Activated CD4-positive, CD25-positive, alpha-beta regulatory T cell treated with anti-CD3 and anti-CD28 coated beads, Interleukin-2, amount 50 U/mL, for 72 hours (primary cell): ENCODE results near the gene FAM193A.
"Not testable (repeated sequence)": the region's sequence is repeated elsewhere in the genome, so short reads cannot be mapped to it uniquely, and the experiment has no call there.

ENCODE experiments used
- DNase-seq: peaks from one replicate; pipeline ENCODE4 v3.0.0; 2021

The FAM193A gene

GRCh38 chr4:2756691-2757350, 220.4 kb downstream of the FAM193A start:
- no peak for DNase-seq

GRCh38 chr4:2757426-2757825, 221.0 kb downstream of the FAM193A start:
- DNase-seq, result no peak

DNA sequence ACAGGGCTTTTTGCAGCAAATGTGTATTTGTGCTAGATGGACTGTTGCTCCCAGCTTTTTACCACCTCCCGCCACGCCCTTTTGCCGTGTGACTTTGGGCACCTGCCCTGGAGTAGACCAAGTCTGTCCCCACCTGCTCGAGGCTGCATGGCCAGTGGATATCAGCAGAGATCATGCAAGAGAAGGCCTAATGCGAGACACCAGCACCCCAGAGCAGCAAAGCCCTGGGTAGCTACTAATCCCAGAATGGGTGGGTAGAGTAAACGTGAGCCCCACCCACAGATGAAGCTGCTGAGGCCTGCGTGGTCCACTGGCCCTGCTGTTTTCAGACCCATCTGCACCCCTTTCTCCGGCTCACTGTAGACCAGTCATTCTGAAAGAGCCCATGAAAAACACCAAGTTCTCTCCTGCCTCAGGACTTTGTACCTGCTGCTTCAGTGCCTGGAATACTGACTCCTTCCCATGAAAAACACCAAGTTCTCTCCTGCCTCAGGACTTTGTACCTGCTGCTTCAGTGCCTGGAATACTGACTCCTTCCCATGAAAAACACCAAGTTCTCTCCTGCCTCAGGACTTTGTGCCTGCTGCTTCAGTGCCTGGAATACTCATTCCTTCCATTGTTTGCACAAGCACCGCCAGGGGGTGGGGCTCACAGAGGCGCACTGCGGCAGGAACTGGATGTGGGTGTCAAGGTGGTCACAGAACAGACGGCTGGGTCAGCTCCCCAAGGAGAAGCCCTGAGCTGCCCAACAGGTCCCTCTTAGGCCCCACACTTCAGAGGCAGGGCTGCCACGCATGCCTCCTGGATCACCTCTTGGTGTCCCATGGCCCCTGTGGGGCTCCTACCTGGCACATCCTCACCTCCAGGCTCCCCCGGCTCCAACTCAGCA, 224.8 kb downstream of the FAM193A start:
- no peak for DNase-seq

DNA sequence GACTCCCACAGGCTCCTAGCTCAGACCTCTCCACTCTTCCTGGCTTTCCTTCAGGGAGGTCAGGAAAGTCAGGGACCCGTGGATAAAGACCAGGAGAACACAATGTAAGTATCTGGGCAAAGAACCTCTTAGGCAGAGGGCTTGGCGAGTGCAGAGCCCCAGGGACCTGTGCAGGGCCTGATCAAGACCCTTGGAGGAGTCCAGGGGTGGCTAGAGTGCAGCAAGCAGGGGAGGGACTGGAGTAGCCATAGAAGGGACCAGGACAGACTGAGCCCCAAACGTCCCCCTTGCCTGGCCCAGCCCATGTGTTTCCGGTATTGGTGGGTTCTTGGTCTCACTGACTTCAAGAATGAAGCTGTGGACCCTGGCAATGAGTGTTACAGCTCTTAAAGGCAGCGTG, 225.6 kb downstream of the FAM193A start:
- no peak for DNase-seq

DNA sequence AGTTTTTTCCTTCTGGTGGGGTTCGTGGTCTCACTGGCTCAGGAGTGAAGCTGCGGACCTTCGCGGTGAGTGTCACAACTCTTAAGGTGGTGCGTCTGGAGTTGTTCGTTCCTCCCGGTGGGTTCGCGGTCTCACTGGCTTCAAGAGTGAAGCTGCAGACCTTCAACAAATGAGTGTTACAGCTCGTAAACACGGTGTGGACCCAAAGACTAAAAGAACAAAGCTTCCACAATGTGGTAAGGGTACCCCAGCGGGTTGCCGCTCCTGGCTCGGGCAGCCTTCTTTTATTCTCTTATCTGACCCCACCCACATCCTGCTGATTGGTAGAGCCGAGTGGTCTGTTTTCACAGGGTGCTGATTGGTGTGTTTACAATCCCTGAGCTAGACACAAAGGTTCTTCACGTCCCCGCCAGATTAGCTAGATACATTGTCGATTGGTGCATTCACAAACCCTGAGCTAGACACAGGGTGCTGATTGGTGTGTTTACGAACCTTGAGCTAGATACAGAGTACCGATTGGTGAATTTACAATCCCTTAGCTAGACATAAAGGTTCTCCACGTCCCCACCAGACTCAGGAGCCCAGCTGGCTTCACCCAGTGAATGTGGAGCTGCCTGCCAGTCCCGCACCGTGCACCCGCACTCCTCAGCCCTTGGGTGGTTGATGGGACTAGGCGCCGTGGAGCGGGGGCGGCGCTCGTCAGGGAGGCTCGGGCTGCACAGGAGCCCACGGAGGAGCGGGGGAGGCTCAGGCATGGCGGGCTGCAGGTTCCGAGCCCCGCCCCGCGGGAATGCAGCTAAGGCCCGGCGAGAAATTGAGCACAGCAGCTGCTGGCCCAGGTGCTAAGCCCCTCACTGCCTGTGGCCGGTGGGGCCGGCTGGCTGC, 226.3 kb downstream of the FAM193A start:
- not testable (repeated sequence) for DNase-seq

DNA sequence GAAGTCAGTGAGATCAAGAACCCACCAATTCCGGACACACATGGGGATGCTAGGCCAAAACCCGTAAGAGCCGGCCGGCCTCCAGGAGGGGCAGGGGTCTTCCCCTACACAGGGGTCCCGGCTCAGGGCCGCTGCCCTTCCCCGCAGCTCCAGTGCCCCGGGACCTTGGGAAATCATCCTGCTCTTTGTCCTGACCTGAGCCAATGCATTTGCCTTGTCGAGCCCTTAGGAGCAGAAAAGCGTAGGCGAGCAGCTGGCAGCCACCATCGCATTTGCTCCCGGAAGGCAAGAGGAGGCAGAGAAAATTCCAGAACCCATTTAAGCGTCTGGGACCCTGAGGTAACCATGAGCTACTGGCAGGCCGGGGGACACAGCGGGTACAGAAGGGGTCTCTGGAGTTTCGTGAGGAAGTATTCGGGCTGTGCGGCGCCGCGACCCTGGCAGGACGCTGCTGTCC, 227.1 kb downstream of the FAM193A start:
- no peak for DNase-seq

DNA sequence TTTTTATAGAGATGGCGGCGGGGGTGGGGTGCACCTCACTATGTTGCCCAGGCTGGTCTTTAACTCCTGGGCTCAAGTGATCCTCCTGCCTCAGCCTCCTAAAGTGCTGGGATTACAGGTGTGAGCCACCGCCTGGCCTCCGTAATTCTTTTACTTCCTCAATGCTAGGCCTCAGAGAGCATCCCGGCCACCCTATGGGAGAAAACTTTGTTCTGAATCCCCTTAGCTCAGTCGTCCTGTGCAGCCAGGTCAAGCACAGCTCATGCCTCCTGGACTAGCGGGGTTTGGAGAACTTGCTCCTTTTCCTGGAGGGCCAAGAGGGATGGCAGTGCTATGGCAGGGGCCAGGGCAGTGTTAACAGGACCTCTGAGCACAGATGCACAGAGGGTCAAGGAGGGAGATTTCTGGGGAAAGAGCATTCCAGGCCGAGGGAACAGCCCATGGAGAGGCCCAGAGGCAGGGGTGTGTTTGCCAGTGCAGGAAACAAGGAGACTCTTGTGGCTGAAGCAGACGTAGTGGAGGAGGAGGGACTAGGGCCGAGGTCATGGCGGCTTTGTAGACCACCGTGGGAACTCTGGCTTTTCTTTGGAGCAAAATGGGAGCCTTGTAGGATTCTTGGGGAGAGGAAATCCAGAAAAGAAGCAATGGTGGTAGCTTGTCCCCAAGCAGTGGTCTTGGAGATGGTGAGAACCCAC, 229.5 kb downstream of the FAM193A start:
- DNase-seq, result no peak

DNA sequence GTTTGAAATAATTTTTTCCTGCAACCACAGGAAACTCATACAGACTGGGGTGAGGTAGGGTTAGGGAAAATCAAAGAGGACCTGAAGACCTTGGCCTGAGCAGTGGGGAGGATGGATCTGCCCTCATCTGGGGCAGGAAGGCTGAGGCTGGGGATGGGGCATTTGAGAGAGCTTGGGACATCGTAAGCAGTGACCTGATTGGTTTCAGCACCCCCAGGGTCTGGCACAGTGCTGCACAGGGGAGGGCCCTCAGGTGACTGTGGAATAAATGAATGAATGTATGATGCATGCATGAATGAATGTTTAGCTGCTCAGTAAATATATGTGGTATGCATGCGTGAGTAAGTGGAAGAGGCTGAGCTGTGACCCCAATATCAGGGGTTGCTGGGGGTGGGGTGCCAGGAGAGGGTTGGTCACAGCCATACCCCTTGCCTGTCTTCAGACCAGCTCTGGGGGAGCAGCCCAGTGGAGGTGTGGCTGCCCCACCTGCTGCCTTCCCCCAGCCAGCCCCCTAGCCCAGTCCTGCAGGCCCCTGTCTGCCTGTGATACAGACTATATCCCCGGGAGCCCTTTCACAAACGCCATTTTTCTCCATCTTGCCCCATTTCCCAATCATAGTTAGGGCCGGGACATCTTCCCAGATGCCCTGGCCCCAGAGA, 230.7 kb downstream of the FAM193A start:
- DNase-seq, result no peak

DNA sequence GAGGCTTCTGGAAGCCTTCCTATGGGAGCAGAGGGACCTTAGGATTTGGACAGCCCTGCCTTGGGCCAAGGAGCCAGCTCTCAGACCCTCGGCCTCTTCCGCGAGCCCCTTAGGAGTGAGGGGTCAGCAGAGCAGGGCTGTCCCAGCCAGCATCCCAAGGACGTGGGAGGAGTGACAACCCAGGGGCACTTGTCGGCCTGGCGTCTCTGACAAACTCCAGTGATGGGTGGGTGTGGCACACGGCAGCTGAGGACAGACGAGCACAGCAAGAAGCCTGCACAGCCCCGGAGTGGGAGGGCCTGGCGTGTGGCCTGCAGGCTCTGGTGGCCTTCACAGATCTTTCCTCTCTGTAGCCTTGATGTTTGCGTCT, 231.2 kb downstream of the FAM193A start:
- no peak for DNase-seq

- DNase-seq, result no peak
Measured at GRCh38 chr4:2768124-2768523, 231.7 kb downstream of the FAM193A start.

DNA sequence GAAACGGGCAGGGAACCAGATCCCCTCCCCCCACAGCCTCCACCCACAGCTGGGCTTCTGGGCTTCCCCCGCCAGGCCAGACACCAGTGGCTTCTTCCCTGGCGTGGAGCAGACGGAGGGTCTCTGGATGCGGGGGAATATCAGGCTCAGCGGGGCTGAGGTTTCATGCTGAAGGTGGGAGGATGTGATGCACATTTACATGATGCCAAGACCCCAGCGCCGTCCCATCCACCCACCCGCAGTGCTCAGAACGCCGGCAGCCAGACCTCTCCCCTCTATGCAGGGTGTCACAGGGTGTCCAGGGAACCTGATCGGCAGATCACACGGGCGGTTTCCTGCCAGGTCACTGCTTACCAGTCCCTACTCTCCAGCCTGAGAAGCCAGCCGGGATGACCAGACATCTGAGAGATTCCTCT, 232.5 kb downstream of the FAM193A start:
- no peak for DNase-seq

GRCh38 chr4:2771264-2771663, 234.8 kb downstream of the FAM193A start:
- no peak for DNase-seq

GRCh38 chr4:2780643-2781042, 244.2 kb downstream of the FAM193A start:
- DNase-seq, result not testable (repeated sequence)

DNA sequence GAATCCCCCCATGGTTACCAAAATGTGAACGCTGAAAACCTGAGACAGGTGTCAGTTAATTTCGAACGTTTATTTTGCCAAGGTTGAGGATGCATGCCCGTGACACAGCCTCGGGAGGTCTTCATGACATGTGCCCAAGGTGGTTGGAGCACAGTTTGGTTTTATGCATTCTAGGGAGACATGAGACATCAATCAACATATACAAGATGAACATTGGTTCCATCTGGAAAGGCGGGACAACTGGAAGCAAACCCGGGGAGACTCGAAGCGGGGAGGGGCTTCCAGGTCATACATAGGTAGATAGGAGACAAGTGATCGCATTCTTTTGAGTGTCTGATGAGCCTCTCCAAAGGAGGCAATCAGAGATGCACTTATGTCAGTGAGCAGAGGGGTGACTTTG, 245.5 kb downstream of the FAM193A start:
- no peak for DNase-seq
